Tibial nerve (tissue), 4 donors: ENCODE data around the gene OTOR. TPM values are rescaled to one million over a fixed set of nuclear protein-coding genes. Genes with fewer than 3 reads are reported as not detected.

ENCODE experiments used
- DNase-seq, 2 donors: peaks; one replicate each; pipeline ENCODE4 v3.0.0-alpha.2; 2019; ENCODE audit warnings: low spot score in 2 of 2
- H3K27ac ChIP-seq, 4 donors: fragments of 200-600 bp; sonication (generic) in 3 of 4; one replicate each; pipeline ENCODE4 v1.5.1; 2017 to 2019; ENCODE audit warnings: mild to moderate bottlenecking in 1 of 4
- H3K27me3 ChIP-seq, 2 donors: fragments of 200-600 bp; sonication (generic) in 1 of 2; one replicate each; pipeline versions ENCODE4 v1.5.1 to v1.6.0; 2017 to 2019
- H3K36me3 ChIP-seq, 3 donors: fragments of 200-600 bp; sonication (generic); one replicate each; pipeline ENCODE4 v1.5.1; 2018 to 2019
- H3K4me1 ChIP-seq, 4 donors: fragments of 200-600 bp; sonication (generic) in 3 of 4; one replicate each; pipeline ENCODE4 v1.5.1; 2017 to 2019
- H3K4me3 ChIP-seq, 4 donors: fragments of 200-600 bp; sonication (generic) in 3 of 4; one replicate each; pipeline ENCODE4 v1.5.1; 2017 to 2019; ENCODE audit warnings: mild to moderate bottlenecking in 1 of 4, moderate library complexity in 1 of 4
- H3K9me3 ChIP-seq, 4 donors: fragments of 200-600 bp; sonication (generic) in 3 of 4; one replicate each; pipeline ENCODE4 v1.5.1; 2017 to 2019
- EP300 ChIP-seq, 2 donors: sonication (generic); formaldehyde crosslinking; IDR thresholded peaks; one replicate each; pipeline ENCODE4 v1.6.1; 2017; ENCODE audit warnings: antibody characterized with exemption in 2 of 2, mild to moderate bottlenecking in 1 of 2
- POLR2A ChIP-seq, 2 donors: fragments of 450-650 bp; IDR thresholded peaks; one replicate each; pipeline ENCODE4 v1.6.1; 2017; ENCODE audit warnings: antibody characterized with exemption in 2 of 2, mild to moderate bottlenecking in 2 of 2, moderate library complexity in 2 of 2
- WGBS, 2 donors: methylation state at CpG; one replicate each; pipeline ENCODE4 v1.1.5; 2018; 5-methylcytosine and 5-hydroxymethylcytosine counted together
- total RNA-seq, 4 donors: library from RNA; depleted of rRNA; stranded (reverse); fragments of >200 nt; gene quantifications; one replicate each; pipeline ENCODE4 v1.1.0, GENCODE V29; 2016
- TF ChIP-seq, protein P1 (sequence below), 5 experiments: fragments of 200-600 bp in 3 of 5; fragments of 450-650 bp in 2 of 5; sonication (generic) in 3 of 5; IDR thresholded peaks; one replicate each; pipeline ENCODE4 v1.5.1; 2016 to 2019; ENCODE audit warnings: antibody characterized with exemption in 5 of 5, mild to moderate bottlenecking in 3 of 5, moderate library complexity in 2 of 5

The OTOR gene
- total RNA-seq, 4 donors from 2014 or later, result not detected

DNA sequence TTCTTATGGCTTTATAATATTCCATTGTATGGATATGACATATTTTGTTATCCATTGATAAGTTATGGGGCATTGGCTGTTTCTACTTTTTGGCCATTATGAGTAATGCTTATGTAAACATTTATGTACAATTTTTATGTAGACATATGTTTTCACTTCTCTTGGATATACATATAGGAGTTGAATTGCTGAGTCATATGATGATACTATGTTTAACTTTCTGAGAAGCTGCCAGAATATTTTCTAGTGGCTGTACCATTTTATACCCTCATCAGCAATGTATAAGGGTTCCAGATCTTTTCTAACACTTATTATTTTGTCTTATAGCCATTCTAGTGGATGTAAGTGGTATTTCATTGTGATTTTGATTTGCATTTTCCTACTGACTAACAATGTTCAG lies 23.1 kb downstream of the OTOR start:
- Histone ChIP-seq H3K27me3 (no peaks in the 10 kb centered on the region), H3K9me3 (peaks cover 0 to 8% (median 0%) of the 10 kb centered on the region in 4 donors), H3K4me3 (no peak overlapping the region), H3K36me3 (no peaks in the 10 kb centered on the region), H3K27ac (no peak overlapping the region), H3K4me1 (no peaks in the 10 kb centered on the region)
- no peak for DNase-seq
- TF ChIP-seq EP300 (IDR thresholded peaks at IDR 0.05) (no peak), POLR2A (IDR thresholded peaks at IDR 0.05) (no peak)
- TF ChIP-seq, protein P1, sequence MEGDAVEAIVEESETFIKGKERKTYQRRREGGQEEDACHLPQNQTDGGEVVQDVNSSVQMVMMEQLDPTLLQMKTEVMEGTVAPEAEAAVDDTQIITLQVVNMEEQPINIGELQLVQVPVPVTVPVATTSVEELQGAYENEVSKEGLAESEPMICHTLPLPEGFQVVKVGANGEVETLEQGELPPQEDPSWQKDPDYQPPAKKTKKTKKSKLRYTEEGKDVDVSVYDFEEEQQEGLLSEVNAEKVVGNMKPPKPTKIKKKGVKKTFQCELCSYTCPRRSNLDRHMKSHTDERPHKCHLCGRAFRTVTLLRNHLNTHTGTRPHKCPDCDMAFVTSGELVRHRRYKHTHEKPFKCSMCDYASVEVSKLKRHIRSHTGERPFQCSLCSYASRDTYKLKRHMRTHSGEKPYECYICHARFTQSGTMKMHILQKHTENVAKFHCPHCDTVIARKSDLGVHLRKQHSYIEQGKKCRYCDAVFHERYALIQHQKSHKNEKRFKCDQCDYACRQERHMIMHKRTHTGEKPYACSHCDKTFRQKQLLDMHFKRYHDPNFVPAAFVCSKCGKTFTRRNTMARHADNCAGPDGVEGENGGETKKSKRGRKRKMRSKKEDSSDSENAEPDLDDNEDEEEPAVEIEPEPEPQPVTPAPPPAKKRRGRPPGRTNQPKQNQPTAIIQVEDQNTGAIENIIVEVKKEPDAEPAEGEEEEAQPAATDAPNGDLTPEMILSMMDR (IDR thresholded peaks at IDR 0.05), result no peak

- Histone ChIP-seq H3K36me3 (no peaks in the 10 kb centered on the region), H3K27ac (no peak overlapping the region), H3K27me3 (no peaks in the 10 kb centered on the region), H3K4me1 (no peaks in the 10 kb centered on the region), H3K4me3 (no peak overlapping the region), H3K9me3 (peaks cover 0 to 8% (median 0%) of the 10 kb centered on the region in 4 donors)
- no peak for TF ChIP-seq EP300 (IDR thresholded peaks at IDR 0.05)
- 59 to 80% methylated on average over 1 of the region's 1 CpG for WGBS, 2 donors
- DNase-seq, result no peak
Measured at GRCh38 chr20:16775961-16776360, 27.8 kb downstream of the OTOR start.

- Histone ChIP-seq H3K27me3 (no peaks in the 10 kb centered on the region), H3K27ac (no peak overlapping the region), H3K4me1 (no peaks in the 10 kb centered on the region), H3K36me3 (no peaks in the 10 kb centered on the region), H3K9me3 (peaks cover 0 to 14% (median 0%) of the 10 kb centered on the region in 4 donors), H3K4me3 (no peak overlapping the region)
- TF ChIP-seq, protein P1 (IDR thresholded peaks at IDR 0.05), result no peak
- TF ChIP-seq EP300 (IDR thresholded peaks at IDR 0.05) (no peak), POLR2A (IDR thresholded peaks at IDR 0.05) (no peak)
- DNase-seq, result no peak
- WGBS, 2 donors, result 80 to 90% methylated on average over 1 of the region's 1 CpG
Measured at GRCh38 chr20:16777126-16777525, 29.0 kb downstream of the OTOR start.

GRCh38 chr20:16778159-16778558 lies 30.0 kb downstream of the OTOR start:
- no peak for DNase-seq
- Histone ChIP-seq H3K4me1 (no peaks in the 10 kb centered on the region), H3K4me3 (no peak overlapping the region), H3K9me3 (peaks cover 0 to 20% (median 0%) of the 10 kb centered on the region in 4 donors), H3K36me3 (no peaks in the 10 kb centered on the region), H3K27ac (no peak overlapping the region), H3K27me3 (no peaks in the 10 kb centered on the region)
- TF ChIP-seq POLR2A (IDR thresholded peaks at IDR 0.05), result no peak
- no peak for TF ChIP-seq EP300 (IDR thresholded peaks at IDR 0.05)
- TF ChIP-seq, protein P1 (IDR thresholded peaks at IDR 0.05), result no peak
- 92 to 95% methylated on average over 1 of the region's 1 CpG for WGBS, 2 donors

GRCh38 chr20:16781496-16781895 lies 33.3 kb downstream of the OTOR start:
- Histone ChIP-seq H3K36me3 (no peaks in the 10 kb centered on the region), H3K4me3 (no peak overlapping the region), H3K4me1 (peaks cover 0 to 8% (median 0%) of the 10 kb centered on the region in 4 donors), H3K27ac (no peak overlapping the region), H3K9me3 (peaks cover 0 to 12% (median 0%) of the 10 kb centered on the region in 4 donors), H3K27me3 (no peaks in the 10 kb centered on the region)
- TF ChIP-seq EP300 (IDR thresholded peaks at IDR 0.05) (no peak), POLR2A (IDR thresholded peaks at IDR 0.05) (no peak)
- TF ChIP-seq, protein P1 (IDR thresholded peaks at IDR 0.05), result no peak
- 96 to 97% methylated on average over 1 of the region's 1 CpG for WGBS, 2 donors
- no peak for DNase-seq

DNA sequence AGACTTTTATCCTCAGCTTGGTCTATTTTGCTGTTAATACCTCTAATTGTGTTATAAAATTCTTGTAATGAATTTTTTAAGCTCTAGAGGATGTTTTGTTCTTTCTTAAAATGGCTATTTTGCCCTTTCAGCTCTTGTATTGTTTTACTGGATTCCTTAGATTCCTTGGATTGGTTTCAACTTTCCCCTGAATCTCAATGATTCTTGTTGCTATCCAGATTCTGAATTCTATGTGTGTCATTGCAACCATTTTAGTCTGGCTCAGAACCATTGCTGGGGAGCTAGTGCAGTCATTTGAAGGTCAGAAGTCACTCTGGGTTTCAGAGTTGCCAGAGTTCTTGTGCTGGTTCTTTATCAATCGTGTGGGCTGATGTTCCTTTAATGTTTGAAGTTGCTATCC lies 37.1 kb downstream of the OTOR start:
- no peaks in the 10 kb centered on the region for H3K27me3 ChIP-seq
- no peak overlapping the region for H3K4me3 ChIP-seq
- WGBS, 2 donors, result 28 to 38% methylated on average over 1 of the region's 1 CpG
- H3K27ac ChIP-seq, result peak overlapping the region in 1 of 4 donors; percentile 29
- DNase-seq, result no peak
- H3K36me3 ChIP-seq, result no peaks in the 10 kb centered on the region
- peaks cover 0 to 14% (median 0%) of the 10 kb centered on the region in 4 donors for H3K9me3 ChIP-seq
- TF ChIP-seq POLR2A (IDR thresholded peaks at IDR 0.05) (no peak), EP300 (IDR thresholded peaks at IDR 0.05) (no peak)
- TF ChIP-seq, protein P1 (IDR thresholded peaks at IDR 0.05), result no peak
- H3K4me1 ChIP-seq, result peaks cover 0 to 8% (median 0%) of the 10 kb centered on the region in 4 donors
